ENCODE measurements around the gene RPL4. TPM values are rescaled to one million over a fixed set of nuclear protein-coding genes. Genes with fewer than 3 reads are reported as not detected.

RPL4 gene
- polyA plus RNA-seq, 1 experiment, result 4,914 TPM

DNA sequence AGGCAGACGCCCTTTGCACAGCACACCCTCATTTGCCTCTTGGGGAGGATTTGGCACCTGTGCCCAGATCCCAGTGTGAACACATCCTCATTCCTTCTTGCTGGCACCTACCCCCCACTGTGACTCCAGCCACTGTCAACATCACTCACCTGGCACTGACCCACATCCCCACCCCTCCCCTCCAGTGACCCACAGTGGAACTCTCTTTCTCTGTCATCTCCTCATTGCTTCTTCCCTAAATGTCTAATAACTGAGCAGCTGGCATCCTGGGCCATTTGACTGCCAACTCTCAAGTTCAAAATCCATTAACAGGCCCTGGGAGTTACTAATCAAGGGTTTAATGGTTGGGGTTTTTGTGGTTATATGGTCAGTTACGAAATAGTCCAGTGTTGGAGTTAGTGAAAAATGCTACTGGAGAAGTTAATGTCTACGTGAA lies 21.5 kb downstream of the RPL4 start:
- H3K36me3 ChIP-seq (ENCODE audit: control insufficient read depth, insufficient read depth, low read length), result peaks cover 16% of the 10 kb centered on the region
- ChIA-PET POLR2A (no interaction called here), CTCF (interaction anchor here (7.9 kb wide), 1 partner anchor 15 kb away, joined by 49 read pairs; the partner anchor contains the start of gene SNAPC5)
- TF ChIP-seq CTCF (IDR thresholded peaks at IDR 0.05; ENCODE audit: insufficient read depth, low read depth, low read length), result no peak
- no peaks in the 10 kb centered on the region for H3K27me3 ChIP-seq (ENCODE audit: control insufficient read depth, insufficient read depth, low read length)
- H3K4me3 ChIP-seq (ENCODE audit: low read depth, low read length), result no peak overlapping the region
- DNase-seq (ENCODE audit: low read depth), result no peak

- Histone ChIP-seq H3K27me3 (ENCODE audit: control insufficient read depth, insufficient read depth, low read length) (no peaks in the 10 kb centered on the region), H3K4me3 (ENCODE audit: low read depth, low read length) (no peak overlapping the region), H3K36me3 (ENCODE audit: control insufficient read depth, insufficient read depth, low read length) (peaks cover 11% of the 10 kb centered on the region)
- DNase-seq (ENCODE audit: low read depth), result no peak
- POLR2A ChIA-PET, result no interaction called here
- no peak for TF ChIP-seq CTCF (IDR thresholded peaks at IDR 0.05; ENCODE audit: insufficient read depth, low read depth, low read length)
- CTCF ChIA-PET, result interaction anchor here (1.0 to 7.9 kb wide), 3 partner anchors 15 to 94 kb away, joined by 3 to 49 read pairs (median 4); partner anchors contain the start of gene SNAPC5
Observed at GRCh38 chr15:66482539-66482938, 22.1 kb downstream of the RPL4 start.

DNA sequence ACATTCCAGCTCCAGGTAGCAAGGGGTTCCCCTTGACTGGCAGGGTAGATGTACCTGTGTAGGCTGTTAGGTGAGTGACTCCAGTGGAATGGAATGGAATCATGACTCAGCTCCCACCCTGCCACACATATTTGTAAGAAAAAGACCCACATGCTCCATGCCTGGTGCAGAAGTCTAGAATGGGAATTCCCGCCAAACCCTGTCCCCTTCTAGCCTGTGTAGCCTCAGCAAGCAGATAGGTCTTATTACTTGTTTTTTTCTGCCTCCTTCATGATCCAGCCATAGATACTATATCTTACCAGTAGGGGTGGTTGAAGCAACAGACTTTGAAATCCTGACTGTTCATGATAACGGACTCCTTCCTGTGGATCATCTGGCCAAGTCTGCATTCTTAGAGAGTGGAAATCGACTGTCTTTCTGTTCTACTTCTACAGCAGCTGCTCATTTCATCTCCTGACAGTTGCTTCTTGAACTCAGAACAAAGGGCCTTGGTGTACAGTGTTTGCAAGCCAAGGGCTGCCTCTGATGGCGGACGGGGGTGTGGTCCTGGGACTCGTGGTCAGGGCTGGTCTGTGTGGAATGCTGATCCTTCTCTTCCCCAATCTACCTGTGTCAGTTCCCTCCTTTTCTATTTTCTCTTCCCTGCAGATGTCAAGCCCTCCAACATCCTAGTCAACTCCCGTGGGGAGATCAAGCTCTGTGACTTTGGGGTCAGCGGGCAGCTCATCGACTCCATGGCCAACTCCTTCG lies 23.4 kb downstream of the RPL4 start:
- no peak for DNase-seq (ENCODE audit: low read depth)
- ChIA-PET CTCF (interaction anchor here (1.0 to 1.2 kb wide), 3 partner anchors 11 to 93 kb away, joined by 3 to 4 read pairs (median 3); partner anchors contain the start of gene SNAPC5), POLR2A (no interaction called here)
- no peak for TF ChIP-seq CTCF (IDR thresholded peaks at IDR 0.05; ENCODE audit: insufficient read depth, low read depth, low read length)
- Histone ChIP-seq H3K36me3 (ENCODE audit: control insufficient read depth, insufficient read depth, low read length) (peaks cover 10% of the 10 kb centered on the region), H3K4me3 (ENCODE audit: low read depth, low read length) (no peak overlapping the region), H3K27me3 (ENCODE audit: control insufficient read depth, insufficient read depth, low read length) (no peaks in the 10 kb centered on the region)

DNA sequence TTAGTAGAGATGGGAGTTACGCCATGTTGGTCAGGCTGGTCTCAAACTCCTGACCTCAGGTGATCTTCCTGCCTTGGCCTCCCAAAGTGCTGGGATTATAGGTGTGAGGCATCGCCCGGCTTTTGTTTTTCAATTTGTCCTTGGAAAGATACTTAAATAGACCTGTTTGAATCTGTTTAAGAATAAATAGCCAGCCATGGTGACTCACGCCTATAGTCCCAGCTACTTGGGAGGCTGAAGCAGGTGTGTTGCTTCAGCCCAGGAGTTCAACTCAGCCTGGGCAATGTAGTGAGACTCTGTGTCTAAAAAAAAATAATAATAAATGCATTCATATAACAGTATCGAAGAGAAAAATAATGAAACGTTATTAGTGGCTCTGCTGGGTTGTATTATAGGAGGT lies 24.4 kb downstream of the RPL4 start:
- no peak overlapping the region for H3K4me3 ChIP-seq (ENCODE audit: low read depth, low read length)
- no peak for DNase-seq (ENCODE audit: low read depth)
- ChIA-PET CTCF (no interaction called here), POLR2A (no interaction called here)
- TF ChIP-seq CTCF (IDR thresholded peaks at IDR 0.05; ENCODE audit: insufficient read depth, low read depth, low read length), result no peak
- peaks cover 9% of the 10 kb centered on the region for H3K36me3 ChIP-seq (ENCODE audit: control insufficient read depth, insufficient read depth, low read length)
- no peaks in the 10 kb centered on the region for H3K27me3 ChIP-seq (ENCODE audit: control insufficient read depth, insufficient read depth, low read length)

DNA sequence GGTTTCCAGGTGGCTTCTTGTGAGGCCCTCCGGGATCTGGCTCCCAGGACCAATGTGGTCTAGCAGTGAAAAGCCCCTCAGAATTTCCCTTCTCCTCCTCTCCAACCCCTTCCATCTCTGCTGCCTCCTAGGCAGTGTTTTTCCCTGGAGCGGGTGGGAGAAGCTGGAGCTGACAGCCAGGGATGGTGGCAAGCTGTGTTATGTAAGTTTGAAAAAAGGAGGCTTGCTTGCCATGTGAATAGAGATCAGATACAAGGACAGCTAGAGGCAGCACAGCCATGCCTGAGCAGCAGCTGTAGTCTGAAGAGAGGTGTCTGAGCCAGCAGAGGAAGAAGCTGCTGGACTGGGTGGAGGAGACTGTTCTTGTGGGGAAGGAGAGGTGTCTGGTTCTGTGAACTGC lies 27.6 kb downstream of the RPL4 start:
- CTCF ChIA-PET, result interaction anchor here (0.6 kb wide), 1 partner anchor 211 kb away, joined by 3 read pairs; no protein-coding TSS in a partner anchor
- H3K36me3 ChIP-seq (ENCODE audit: control insufficient read depth, insufficient read depth, low read length), result peaks cover 3% of the 10 kb centered on the region
- no peak for DNase-seq (ENCODE audit: low read depth)

More for the DNA sequence above, 27.6 kb downstream of the RPL4 start:
- Histone ChIP-seq H3K27me3 (ENCODE audit: control insufficient read depth, insufficient read depth, low read length) (no peaks in the 10 kb centered on the region), H3K4me3 (ENCODE audit: low read depth, low read length) (no peak overlapping the region)
- POLR2A ChIA-PET, result no interaction called here
- TF ChIP-seq CTCF (IDR thresholded peaks at IDR 0.05; ENCODE audit: insufficient read depth, low read depth, low read length), result no peak
